Measurements from ENCODE around the gene JPH2. TPM values are rescaled to one million over a fixed set of nuclear protein-coding genes. Genes with fewer than 3 reads are reported as not detected.

JPH2 gene
- total RNA-seq, 1 experiment from 2014 or later = 15.8 TPM

DNA sequence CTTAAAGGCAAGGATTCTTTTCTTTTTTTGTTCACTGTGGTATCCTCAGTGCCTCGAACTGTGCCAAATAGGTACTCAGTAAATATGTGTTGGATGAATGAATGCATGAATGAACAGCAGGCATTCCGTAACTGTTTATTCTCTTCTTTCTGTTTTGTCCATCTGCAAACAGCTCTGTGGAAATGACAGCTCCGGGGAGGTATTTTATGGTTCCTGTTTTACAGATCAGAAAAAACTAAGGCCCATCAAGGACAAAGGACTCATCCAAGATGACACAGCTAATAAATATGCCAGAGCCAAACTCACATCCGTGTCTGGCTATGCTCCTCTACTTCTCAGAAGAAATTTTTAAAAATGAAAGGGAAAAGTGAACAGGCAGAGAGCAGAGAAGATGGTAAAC lies 21.0 kb downstream of the JPH2 start:
- CTCF ChIA-PET = interaction anchor here (1.0 to 1.5 kb wide), 3 partner anchors 22 to 49 kb away, joined by 8 to 12 read pairs (median 10); no protein-coding TSS in a partner anchor

DNA sequence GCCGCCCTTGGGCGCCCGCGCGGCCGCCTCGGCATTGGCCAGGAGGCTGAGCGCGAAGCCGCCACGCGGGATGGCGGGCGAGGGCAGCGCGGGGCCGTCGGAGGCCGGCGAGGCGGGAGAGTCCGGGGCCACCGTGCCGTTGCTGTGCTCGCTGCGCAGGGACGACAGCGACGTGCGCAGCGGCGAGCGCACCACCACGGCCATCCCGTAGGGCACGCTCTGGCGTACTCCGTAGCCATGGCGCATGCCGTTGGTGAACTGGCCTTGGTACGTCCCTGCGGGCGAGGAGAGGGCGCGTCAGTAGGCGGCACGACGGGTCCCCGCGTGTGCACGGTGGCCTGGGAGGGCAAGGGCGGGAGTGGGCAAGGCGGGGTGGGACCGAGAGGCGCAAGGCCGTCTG lies 26.9 kb downstream of the JPH2 start:
- DNase-seq (no peak), ATAC-seq (no peak)
- H3K4me1 ChIP-seq (ENCODE audit: insufficient read depth, low read length) = peaks cover 16% of the 10 kb centered on the region
- intact Hi-C loops (cut with micrococcal nuclease) = no loop called here
- no peaks in the 10 kb centered on the region for H3F3A ChIP-seq (ENCODE audit: low read length, unreplicated experiment)
- BruUV-seq (replicated peaks) = no TSS peak
- ChIA-PET POLR2A (ENCODE audit: unreplicated experiment) (no interaction called here), CTCF (no interaction called here)
- no peaks in the 10 kb centered on the region for H3K9me2 ChIP-seq (replicated peaks; ENCODE audit: low read length)
- no peaks in the 10 kb centered on the region for H4K20me1 ChIP-seq (ENCODE audit: low read length)
- no peak overlapping the region for H3K4me3 ChIP-seq (ENCODE audit: low read length)
- no peak overlapping the region for H3K4me2 ChIP-seq (ENCODE audit: low read length)
- H3K27ac ChIP-seq (ENCODE audit: low read length) = no peak overlapping the region
- TF ChIP-seq EZH2phosphoT487 (IDR thresholded peaks at IDR 0.05; ENCODE audit: borderline replicate concordance, low read length) (no peak), EZH2 (IDR thresholded peaks at IDR 0.05; ENCODE audit: low read length, unreplicated experiment) (no peak)
- TF ChIP-seq, protein P1, sequence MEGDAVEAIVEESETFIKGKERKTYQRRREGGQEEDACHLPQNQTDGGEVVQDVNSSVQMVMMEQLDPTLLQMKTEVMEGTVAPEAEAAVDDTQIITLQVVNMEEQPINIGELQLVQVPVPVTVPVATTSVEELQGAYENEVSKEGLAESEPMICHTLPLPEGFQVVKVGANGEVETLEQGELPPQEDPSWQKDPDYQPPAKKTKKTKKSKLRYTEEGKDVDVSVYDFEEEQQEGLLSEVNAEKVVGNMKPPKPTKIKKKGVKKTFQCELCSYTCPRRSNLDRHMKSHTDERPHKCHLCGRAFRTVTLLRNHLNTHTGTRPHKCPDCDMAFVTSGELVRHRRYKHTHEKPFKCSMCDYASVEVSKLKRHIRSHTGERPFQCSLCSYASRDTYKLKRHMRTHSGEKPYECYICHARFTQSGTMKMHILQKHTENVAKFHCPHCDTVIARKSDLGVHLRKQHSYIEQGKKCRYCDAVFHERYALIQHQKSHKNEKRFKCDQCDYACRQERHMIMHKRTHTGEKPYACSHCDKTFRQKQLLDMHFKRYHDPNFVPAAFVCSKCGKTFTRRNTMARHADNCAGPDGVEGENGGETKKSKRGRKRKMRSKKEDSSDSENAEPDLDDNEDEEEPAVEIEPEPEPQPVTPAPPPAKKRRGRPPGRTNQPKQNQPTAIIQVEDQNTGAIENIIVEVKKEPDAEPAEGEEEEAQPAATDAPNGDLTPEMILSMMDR (conservative IDR thresholded peaks at IDR 0.05; ENCODE audit: low read depth, low read length) = no peak
- H3K36me3 ChIP-seq (ENCODE audit: low read depth, low read length) = peaks cover 4% of the 10 kb centered on the region; the same call in 1 of the 2 replicates
- no peaks in the 10 kb centered on the region for H3K9me3 ChIP-seq (ENCODE audit: low read length)
- H3K27me3 ChIP-seq (ENCODE audit: low read length) = no peaks in the 10 kb centered on the region
- no peak overlapping the region for H2AFZ ChIP-seq (ENCODE audit: low read length)
- H3K9ac ChIP-seq (ENCODE audit: low read length) = no peak overlapping the region
- peaks cover 14% of the 10 kb centered on the region for H3K79me2 ChIP-seq (ENCODE audit: low read length)

More for the DNA sequence above, 21.0 kb downstream of the JPH2 start:
- peak overlapping the region; percentile 94 for H3K27ac ChIP-seq (ENCODE audit: low read length)
- no peaks in the 10 kb centered on the region for H3K9me3 ChIP-seq (ENCODE audit: low read length)
- peak overlapping the region; percentile 72 for H3K4me2 ChIP-seq (ENCODE audit: low read length)
- peaks cover 21% of the 10 kb centered on the region for H3K79me2 ChIP-seq (ENCODE audit: low read length)
- peak overlapping the region; percentile 42 for H3K4me3 ChIP-seq (ENCODE audit: low read length)
- DNase-seq = peak; percentile 98
- POLR2A ChIA-PET (ENCODE audit: unreplicated experiment) = interaction anchor here (0.5 to 1.6 kb wide), 5 partner anchors 22 to 500 kb away, joined by 3 to 8 read pairs (median 3); no protein-coding TSS in a partner anchor
- H3K4me1 ChIP-seq (ENCODE audit: insufficient read depth, low read length) = peaks cover 60% of the 10 kb centered on the region
- TSS peak; percentile 87 for BruUV-seq (replicated peaks)
- H2AFZ ChIP-seq (ENCODE audit: low read length) = peak overlapping the region; percentile 11; the same call in 1 of the 2 replicates
- peak overlapping the region; percentile 67 for H3K9ac ChIP-seq (ENCODE audit: low read length)
- peak; percentile 83 for ATAC-seq
- H3K9me2 ChIP-seq (replicated peaks; ENCODE audit: low read length) = no peaks in the 10 kb centered on the region
- no peaks in the 10 kb centered on the region for H4K20me1 ChIP-seq (ENCODE audit: low read length)
- H3K27me3 ChIP-seq (ENCODE audit: low read length) = no peaks in the 10 kb centered on the region
- no peaks in the 10 kb centered on the region for H3K36me3 ChIP-seq (ENCODE audit: low read depth, low read length)
- TF ChIP-seq EZH2 (IDR thresholded peaks at IDR 0.05; ENCODE audit: low read length, unreplicated experiment) (no peak), EZH2phosphoT487 (IDR thresholded peaks at IDR 0.05; ENCODE audit: borderline replicate concordance, low read length) (no peak)
- TF ChIP-seq, protein P1 (conservative IDR thresholded peaks at IDR 0.05; ENCODE audit: low read depth, low read length) = no peak
- H3F3A ChIP-seq (ENCODE audit: low read length, unreplicated experiment) = peaks cover 22% of the 10 kb centered on the region
- intact Hi-C loops (cut with micrococcal nuclease) = loop anchor here (1.0 to 5.0 kb wide), 3 partner anchors 24 to 50 kb away; no protein-coding TSS in a partner anchor

DNA sequence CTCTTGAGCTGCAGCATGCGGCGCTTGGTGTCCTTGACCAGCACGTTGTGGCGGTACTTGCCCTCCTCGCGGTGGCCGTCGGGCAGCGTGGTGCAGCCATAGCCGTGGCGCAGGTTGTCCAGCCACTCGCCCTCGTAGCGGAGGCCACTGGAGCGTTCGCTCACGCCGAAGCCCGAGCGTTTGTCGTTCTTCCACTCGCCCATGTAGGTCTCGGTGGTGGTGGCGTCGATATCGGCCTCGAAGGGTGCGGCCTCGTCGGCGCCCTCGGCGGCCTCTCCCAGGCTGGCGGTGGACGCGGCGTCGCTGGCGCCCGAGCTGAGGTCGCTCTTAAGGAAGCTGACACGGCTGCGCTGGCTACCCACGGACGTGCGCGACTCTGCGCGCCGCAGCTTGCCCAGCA lies 27.3 kb downstream of the JPH2 start:
- no peaks in the 10 kb centered on the region for H3F3A ChIP-seq (ENCODE audit: low read length, unreplicated experiment)
- peaks cover 4% of the 10 kb centered on the region; the same call in 1 of the 2 replicates for H3K36me3 ChIP-seq (ENCODE audit: low read depth, low read length)
- H3K9me2 ChIP-seq (replicated peaks; ENCODE audit: low read length) = no peaks in the 10 kb centered on the region
- no peak overlapping the region for H3K9ac ChIP-seq (ENCODE audit: low read length)
- ChIA-PET CTCF (no interaction called here), POLR2A (ENCODE audit: unreplicated experiment) (no interaction called here)
- intact Hi-C loops (cut with micrococcal nuclease) = no loop called here
- H3K4me2 ChIP-seq (ENCODE audit: low read length) = no peak overlapping the region
- no peak overlapping the region for H3K4me3 ChIP-seq (ENCODE audit: low read length)
- no peaks in the 10 kb centered on the region for H4K20me1 ChIP-seq (ENCODE audit: low read length)
- H2AFZ ChIP-seq (ENCODE audit: low read length) = no peak overlapping the region
- BruUV-seq (replicated peaks) = no TSS peak
- TF ChIP-seq, protein P1 (conservative IDR thresholded peaks at IDR 0.05; ENCODE audit: low read depth, low read length) = no peak
- TF ChIP-seq EZH2 (IDR thresholded peaks at IDR 0.05; ENCODE audit: low read length, unreplicated experiment) (no peak), EZH2phosphoT487 (IDR thresholded peaks at IDR 0.05; ENCODE audit: borderline replicate concordance, low read length) (no peak)
- peaks cover 14% of the 10 kb centered on the region for H3K79me2 ChIP-seq (ENCODE audit: low read length)
- no peaks in the 10 kb centered on the region for H3K9me3 ChIP-seq (ENCODE audit: low read length)
- H3K27me3 ChIP-seq (ENCODE audit: low read length) = no peaks in the 10 kb centered on the region
- ATAC-seq = no peak
- no peak for DNase-seq
- H3K27ac ChIP-seq (ENCODE audit: low read length) = no peak overlapping the region
- H3K4me1 ChIP-seq (ENCODE audit: insufficient read depth, low read length) = peaks cover 12% of the 10 kb centered on the region

Data from PC-3 (cell line).